Measurements from ENCODE around the gene PARP11. TPM values are rescaled to one million over a fixed set of nuclear protein-coding genes. Genes with fewer than 3 reads are reported as not detected.

Gene PARP11
- total RNA-seq, 1 experiment from 2014 or later = 11.3 TPM

GRCh38 chr12:3835914-3836313 lies 37.3 kb downstream of the PARP11 start:
- WGBS (ENCODE audit: extremely low coverage, insufficient read length, low lambda C conversion rate) = no CpG with 5 or more reads among the region's 2 CpGs
- Mint-ChIP-seq H3K4me3 (no peak overlapping the region), H3K4me1 (peaks cover 19 to 25% of the 10 kb centered on the region in 2 experiments), H3K27ac (no peak overlapping the region; a peak in 1 of 7 replicates), H3K9me3 (peaks cover 2 to 3% of the 10 kb centered on the region in 2 experiments; a peak in 2 of 5 replicates), H3K27me3 (ENCODE audit: low read depth) (no peaks in the 10 kb centered on the region; the same call in 1 of the 2 replicates), H3K36me3 (ENCODE audit: insufficient read depth in 1 of 3, low read depth in 3 of 3) (peaks cover 6 to 10% (median 10%) of the 10 kb centered on the region in 3 experiments)
- Histone ChIP-seq H2BK12ac (ENCODE audit: insufficient read length, low read depth, low read length) (no peak overlapping the region), H3T11ph (ENCODE audit: low read length) (no peak overlapping the region), H4K20me1 (ENCODE audit: control insufficient read depth, insufficient read depth, insufficient read length) (no peaks in the 10 kb centered on the region), H3K9ac (ENCODE audit: extremely low read depth, insufficient read length, low read length) (no peak overlapping the region), H3K9me3 (ENCODE audit: control insufficient read depth, low read depth, low read length) (no peaks in the 10 kb centered on the region), H3K14ac (ENCODE audit: insufficient read depth, low read length) (no peak overlapping the region), H3K56ac (ENCODE audit: insufficient read length, low read depth, low read length) (no peak overlapping the region), H3K79me1 (ENCODE audit: insufficient read depth, low read depth, low read length, poor library complexity, severe bottlenecking) (peaks cover 2% of the 10 kb centered on the region), H3K27ac (ENCODE audit: insufficient read length, low read depth, low read length) (no peak overlapping the region), H4K8ac (replicated peaks; ENCODE audit: insufficient read length, low read depth, low read length) (no peak overlapping the region), H3K23me2 (ENCODE audit: insufficient read length, low read depth, low read length, poor library complexity, severe bottlenecking) (no peaks in the 10 kb centered on the region), H3K23ac (ENCODE audit: insufficient read length, low read depth, low read length) (no peak overlapping the region), H3K27me3 (ENCODE audit: insufficient read depth, low read length) (no peaks in the 10 kb centered on the region), H3K4me1 (ENCODE audit: insufficient read depth, low read length) (peaks cover 3% of the 10 kb centered on the region; the same call in 1 of the 2 replicates), H2BK15ac (ENCODE audit: low read depth, low read length) (no peak overlapping the region), H2BK5ac (ENCODE audit: insufficient read length, low read length) (no peak overlapping the region), H2BK120ac (ENCODE audit: low read depth, low read length, poor library complexity, severe bottlenecking) (no peak overlapping the region), H3K4me2 (ENCODE audit: insufficient read depth, insufficient read length, low read length) (no peak overlapping the region), H4K5ac (ENCODE audit: insufficient read length, low read depth, low read length) (no peak overlapping the region), H2BK20ac (ENCODE audit: low read depth, low read length, poor library complexity, severe bottlenecking) (no peak overlapping the region), H2AK5ac (ENCODE audit: insufficient read length, low read length) (no peak overlapping the region), H3K18ac (ENCODE audit: insufficient read length, low read depth, low read length) (no peak overlapping the region), H4K91ac (ENCODE audit: insufficient read length, low read depth, low read length) (no peak overlapping the region), H3K4ac (ENCODE audit: low read depth, low read length) (no peak overlapping the region), H3K79me2 (ENCODE audit: insufficient read depth, low read length) (no peaks in the 10 kb centered on the region), H2AFZ (ENCODE audit: low read length) (no peak overlapping the region)
- DNase-seq = no peak
- no peak for TF ChIP-seq CTCF (conservative IDR thresholded peaks at IDR 0.05)

All from H9 (cell line).